CD4-positive, CD25-positive, alpha-beta regulatory T cell (primary cell): ENCODE data around the gene NACC2. TPM values are rescaled to one million over a fixed set of nuclear protein-coding genes. Genes with fewer than 3 reads are reported as not detected.

Experiments
- ATAC-seq, 2 donors: fragments of 150-1000 bp; cut with Tn5 transposase; one replicate each; pipeline ENCODE4 v1.10.0; 2021; ENCODE audit warnings: low read depth in 2 of 2, moderate number of reproducible peaks in 2 of 2, moderate library complexity in 1 of 2
- DNase-seq, 3 donors: peaks; one replicate each; pipeline versions ENCODE4 v3.0.0 to v3.0.0-alpha.2; 2012 to 2022; ENCODE audit warnings: mixed read lengths in 1 of 3
- H3K27ac ChIP-seq: one replicate; pipeline ENCODE4 v1.7.0; 2013; ENCODE audit warnings: mild to moderate bottlenecking, low read length; ENCODE audit not compliant: insufficient read depth, poor library complexity, severe bottlenecking
- H3K27me3 ChIP-seq: one replicate; pipeline ENCODE4 v1.7.0; 2013; ENCODE audit warnings: low read length; ENCODE audit not compliant: control insufficient read depth, insufficient read depth
- H3K36me3 ChIP-seq: one replicate; pipeline ENCODE4 v1.7.0; 2013; ENCODE audit warnings: mild to moderate bottlenecking, low read length, moderate library complexity; ENCODE audit not compliant: control insufficient read depth, insufficient read depth
- H3K4me1 ChIP-seq: 2 replicates; pipeline ENCODE4 v1.7.0; 2013; ENCODE audit warnings: mild to moderate bottlenecking, low read length; ENCODE audit not compliant: insufficient read depth, control insufficient read depth, poor library complexity, severe bottlenecking
- H3K4me3 ChIP-seq: one replicate; pipeline ENCODE4 v1.7.0; 2013; ENCODE audit warnings: low read depth, mild to moderate bottlenecking, low read length, moderate library complexity
- H3K9me3 ChIP-seq, 2 experiments: 1 replicate in 1 of 2; 2 replicates in 1 of 2; pipeline ENCODE4 v1.7.0; 2013; ENCODE audit warnings: low read length in 2 of 2, mild to moderate bottlenecking in 1 of 2, moderate library complexity in 1 of 2; ENCODE audit not compliant: control insufficient read depth in 2 of 2
- H3K27ac Mint-ChIP-seq, 3 donors: one replicate each; pipeline ENCODE4 v1.8.0; 2020 to 2022; ENCODE audit warnings: mild to moderate bottlenecking in 3 of 3, mixed read lengths in 3 of 3, moderate library complexity in 2 of 3
- H3K27me3 Mint-ChIP-seq: one replicate; pipeline ENCODE4 v1.8.0; 2022; ENCODE audit warnings: mild to moderate bottlenecking, mixed read lengths
- H3K36me3 Mint-ChIP-seq: one replicate; pipeline ENCODE4 v1.8.0; 2020; ENCODE audit warnings: mixed read lengths
- H3K4me1 Mint-ChIP-seq, 4 donors: one replicate each; pipeline ENCODE4 v1.8.0; 2020 to 2022; ENCODE audit warnings: mixed read lengths in 4 of 4, mild to moderate bottlenecking in 1 of 4
- H3K4me3 Mint-ChIP-seq, 4 donors: one replicate each; pipeline ENCODE4 v1.8.0; 2020 to 2022; ENCODE audit warnings: mild to moderate bottlenecking in 4 of 4, mixed read lengths in 4 of 4, moderate library complexity in 3 of 4
- H3K9me3 Mint-ChIP-seq, 7 donors: one replicate each; pipeline ENCODE4 v1.8.0; 2020 to 2022; ENCODE audit warnings: mixed read lengths in 7 of 7, mild to moderate bottlenecking in 3 of 7, moderate library complexity in 2 of 7
- polyA plus RNA-seq, 4 donors: library from polyadenylated mRNA; unstranded; fragments of 300-500 nt; fragmentation: Illumina TruSeq; gene quantifications; one replicate each; pipeline ENCODE4 v1.2.3, GENCODE V29; 2021
- total RNA-seq: library from RNA; stranded (reverse); gene quantifications from one replicate; pipeline ENCODE4 v1.2.3, GENCODE V29; 2022

NACC2 gene
- total and polyA plus RNA-seq, 5 donors from 2014 or later, result 0.76 to 4.8 (median 1.0) TPM

DNA sequence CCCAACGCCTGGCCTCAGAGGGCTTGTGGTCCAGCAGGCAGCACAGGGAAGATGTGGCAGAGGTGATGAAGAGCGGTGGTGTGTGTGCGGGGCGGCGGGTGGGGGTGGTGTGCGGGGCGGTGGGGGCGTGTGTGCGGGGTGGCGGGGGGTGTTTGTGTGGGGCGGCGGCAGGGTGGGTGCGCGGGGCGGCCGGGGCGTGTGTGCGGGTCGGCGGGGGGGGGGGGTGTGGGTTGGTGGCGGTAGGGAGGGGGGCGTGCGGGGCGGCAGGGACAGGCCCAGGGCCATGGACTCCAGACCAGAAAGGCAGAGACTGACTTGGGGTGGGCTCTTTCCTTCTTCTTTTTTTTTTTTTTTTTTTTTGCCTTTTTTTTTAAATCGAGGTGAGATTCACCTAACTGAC, 4.5 kb upstream of the NACC2 start:
- ATAC-seq (no peak), DNase-seq (no peak)
- H3K36me3 Mint-ChIP-seq, result no peaks in the 10 kb centered on the region
- no peak overlapping the region for H3K27ac Mint-ChIP-seq
- H3K27ac ChIP-seq, result no peak overlapping the region
- peak overlapping the region in 1 of 4 donors; percentile 76 for H3K4me3 Mint-ChIP-seq
- peaks cover 7% of the 10 kb centered on the region for H3K27me3 Mint-ChIP-seq
- no peaks in the 10 kb centered on the region for H3K9me3 Mint-ChIP-seq
- H3K4me3 ChIP-seq, result no peak overlapping the region
- H3K36me3 ChIP-seq, result no peaks in the 10 kb centered on the region
- H3K4me1 Mint-ChIP-seq, result peaks cover 0 to 13% (median 0%) of the 10 kb centered on the region in 4 donors
- H3K4me1 ChIP-seq, result peaks cover 12% of the 10 kb centered on the region
- no peaks in the 10 kb centered on the region for H3K27me3 ChIP-seq
- H3K9me3 ChIP-seq, result no peaks in the 10 kb centered on the region

DNA sequence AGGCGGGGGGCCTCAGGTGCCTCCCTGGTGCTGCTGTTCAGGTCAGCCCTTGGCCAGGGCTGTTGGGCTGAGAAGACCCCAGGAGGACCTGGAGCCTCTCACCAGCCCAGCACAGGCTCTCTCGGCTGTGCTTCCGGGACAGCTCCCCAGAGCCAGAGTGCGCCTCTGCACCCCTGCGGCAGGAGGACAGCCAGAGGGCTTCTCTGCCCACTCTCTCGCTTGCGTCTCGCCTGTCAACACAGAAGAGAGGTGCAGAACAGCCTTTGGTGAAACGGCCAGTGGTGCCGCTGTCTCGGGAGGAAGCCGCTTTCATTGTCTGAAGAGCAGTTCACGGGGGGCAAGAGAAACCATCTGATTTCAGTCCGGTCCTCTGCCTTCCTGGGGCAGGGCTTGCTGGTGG, 3.8 kb upstream of the NACC2 start:
- H3K27me3 ChIP-seq, result no peaks in the 10 kb centered on the region
- no peaks in the 10 kb centered on the region for H3K9me3 Mint-ChIP-seq
- H3K36me3 Mint-ChIP-seq, result no peaks in the 10 kb centered on the region
- peaks cover 0 to 14% (median 0%) of the 10 kb centered on the region in 4 donors for H3K4me1 Mint-ChIP-seq
- peaks cover 7% of the 10 kb centered on the region for H3K27me3 Mint-ChIP-seq
- no peaks in the 10 kb centered on the region for H3K9me3 ChIP-seq
- peak overlapping the region in 3 of 4 donors; percentile 52 to 76 (median 56) for H3K4me3 Mint-ChIP-seq
- H3K4me1 ChIP-seq, result peaks cover 19% of the 10 kb centered on the region
- H3K27ac Mint-ChIP-seq, result peak overlapping the region in 2 of 3 donors; percentile 23 to 80
- H3K4me3 ChIP-seq, result no peak overlapping the region
- ATAC-seq (no peak), DNase-seq (no peak)
- H3K27ac ChIP-seq, result no peak overlapping the region
- H3K36me3 ChIP-seq, result no peaks in the 10 kb centered on the region

DNA sequence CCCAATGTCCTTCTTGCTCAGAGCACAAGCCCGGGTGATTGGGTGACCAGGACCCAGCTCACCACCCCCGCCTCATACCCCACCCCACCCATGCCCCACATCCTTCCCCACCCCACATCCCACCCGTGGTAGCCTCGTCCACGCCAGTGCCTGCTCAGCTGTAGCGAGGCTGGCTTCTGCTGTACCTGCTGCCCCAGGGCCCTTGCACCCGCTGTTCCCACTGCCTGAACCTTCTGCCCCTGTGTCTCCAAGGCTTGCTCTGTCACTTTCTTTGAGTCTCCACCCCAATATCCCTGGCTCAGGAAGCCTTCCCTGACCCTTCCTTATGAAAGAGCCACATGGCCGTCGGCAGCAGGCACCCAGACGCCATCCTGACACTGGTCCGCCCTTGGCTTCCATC, 3.1 kb upstream of the NACC2 start:
- H3K27ac ChIP-seq, result no peak overlapping the region
- H3K4me3 ChIP-seq, result no peak overlapping the region
- Mint-ChIP-seq H3K4me3 (peak overlapping the region in 2 of 4 donors; percentile 64 to 77), H3K36me3 (no peaks in the 10 kb centered on the region), H3K9me3 (no peaks in the 10 kb centered on the region), H3K27ac (no peak overlapping the region), H3K4me1 (peaks cover 0 to 19% (median 1%) of the 10 kb centered on the region in 4 donors), H3K27me3 (peaks cover 9% of the 10 kb centered on the region)
- no peaks in the 10 kb centered on the region for H3K27me3 ChIP-seq
- no peaks in the 10 kb centered on the region for H3K36me3 ChIP-seq
- H3K9me3 ChIP-seq, result no peaks in the 10 kb centered on the region
- no peak for ATAC-seq
- peaks cover 24% of the 10 kb centered on the region for H3K4me1 ChIP-seq
- DNase-seq, result no peak

DNA sequence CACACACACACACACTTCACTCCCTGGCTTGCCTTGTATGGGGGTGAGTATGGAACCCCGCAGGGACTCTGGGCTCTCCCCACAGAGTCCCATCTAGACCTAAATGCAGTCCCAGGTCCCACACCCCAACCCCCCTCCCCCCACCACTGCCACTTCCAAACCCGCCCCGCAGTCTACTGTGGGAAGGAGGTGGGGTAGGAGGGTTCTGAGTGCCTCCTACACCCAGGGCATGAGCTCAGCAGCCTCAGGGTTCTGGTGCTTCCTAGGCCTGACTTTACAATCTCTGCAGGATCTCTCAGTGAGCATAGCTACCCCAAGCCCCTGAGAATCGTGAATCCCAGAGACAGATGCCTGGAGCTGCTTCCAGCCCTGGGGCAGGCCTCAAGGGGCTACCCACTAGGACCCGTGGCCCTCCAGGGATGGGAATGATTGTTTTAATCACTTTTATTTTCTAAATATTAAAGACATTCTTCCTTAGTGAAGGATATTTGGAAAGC, 1.5 kb upstream of the NACC2 start:
- Histone ChIP-seq H3K27ac (no peak overlapping the region), H3K4me1 (peaks cover 24% of the 10 kb centered on the region), H3K36me3 (no peaks in the 10 kb centered on the region), H3K27me3 (no peaks in the 10 kb centered on the region), H3K9me3 (no peaks in the 10 kb centered on the region), H3K4me3 (no peak overlapping the region)
- Mint-ChIP-seq H3K36me3 (no peaks in the 10 kb centered on the region), H3K4me1 (peaks cover 0 to 26% (median 5%) of the 10 kb centered on the region in 4 donors), H3K4me3 (peak overlapping the region; percentile 58 to 87 (median 78)), H3K9me3 (no peaks in the 10 kb centered on the region), H3K27ac (peak overlapping the region in 1 of 3 donors; percentile 25), H3K27me3 (peaks cover 12% of the 10 kb centered on the region)
- DNase-seq, result no peak
- ATAC-seq, result no peak

DNA sequence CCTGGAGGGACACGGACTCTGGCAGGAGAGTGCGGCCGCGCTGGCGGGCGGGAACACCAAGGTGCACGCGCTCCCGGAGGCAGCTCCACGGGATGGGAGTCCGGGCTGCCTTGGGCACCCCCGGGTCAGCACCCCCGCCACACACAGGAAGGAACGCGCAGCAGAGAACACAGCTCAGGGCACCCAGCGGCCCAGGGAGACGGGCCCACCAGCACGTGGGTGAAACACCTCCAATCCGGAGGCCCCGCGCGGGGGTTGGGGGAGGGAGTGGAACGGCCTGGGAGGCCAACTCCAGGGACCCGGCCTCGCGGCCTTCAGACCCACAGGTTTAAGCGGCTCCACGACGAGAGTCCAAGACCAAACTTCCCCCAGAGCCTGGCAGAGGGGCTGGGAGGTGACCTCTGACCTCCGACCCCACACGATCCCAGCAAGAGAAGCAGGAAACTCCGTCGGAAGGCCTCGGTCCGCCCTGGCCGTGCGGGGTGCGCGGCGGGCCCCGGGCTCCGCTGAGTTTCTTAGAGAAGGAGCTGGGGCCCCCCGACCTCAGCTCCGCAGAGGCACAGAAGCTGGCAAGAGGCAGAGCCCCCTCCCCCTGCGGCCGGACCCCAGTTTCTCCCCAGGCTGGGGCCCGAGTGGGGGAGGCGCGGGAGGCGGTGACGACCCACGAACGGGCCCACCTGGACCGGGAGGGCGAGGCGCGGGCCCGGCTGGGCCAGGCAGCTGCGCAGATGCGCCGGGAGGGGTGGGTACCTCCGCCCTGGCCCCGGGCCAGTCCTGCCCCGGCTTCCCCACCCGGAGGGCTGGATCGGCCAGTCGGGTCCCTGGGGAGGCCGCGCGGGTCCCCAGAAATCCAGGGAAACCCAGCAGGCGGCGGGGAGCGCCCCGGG, 851 bp downstream of the NACC2 start:
- ATAC-seq (peak; percentile 56 to 65), DNase-seq (peak; percentile 36 to 62 (median 50))
- Histone ChIP-seq H3K4me3 (no peak overlapping the region), H3K9me3 (no peaks in the 10 kb centered on the region), H3K4me1 (peaks cover 26% of the 10 kb centered on the region), H3K27me3 (no peaks in the 10 kb centered on the region), H3K36me3 (no peaks in the 10 kb centered on the region), H3K27ac (peak overlapping the region; percentile 51)
- Mint-ChIP-seq H3K27ac (no peak overlapping the region), H3K9me3 (no peaks in the 10 kb centered on the region), H3K4me3 (peak overlapping the region; percentile 80 to 88 (median 86)), H3K27me3 (peaks cover 12% of the 10 kb centered on the region), H3K36me3 (no peaks in the 10 kb centered on the region), H3K4me1 (peaks cover 4 to 33% (median 7%) of the 10 kb centered on the region in 4 donors)

DNA sequence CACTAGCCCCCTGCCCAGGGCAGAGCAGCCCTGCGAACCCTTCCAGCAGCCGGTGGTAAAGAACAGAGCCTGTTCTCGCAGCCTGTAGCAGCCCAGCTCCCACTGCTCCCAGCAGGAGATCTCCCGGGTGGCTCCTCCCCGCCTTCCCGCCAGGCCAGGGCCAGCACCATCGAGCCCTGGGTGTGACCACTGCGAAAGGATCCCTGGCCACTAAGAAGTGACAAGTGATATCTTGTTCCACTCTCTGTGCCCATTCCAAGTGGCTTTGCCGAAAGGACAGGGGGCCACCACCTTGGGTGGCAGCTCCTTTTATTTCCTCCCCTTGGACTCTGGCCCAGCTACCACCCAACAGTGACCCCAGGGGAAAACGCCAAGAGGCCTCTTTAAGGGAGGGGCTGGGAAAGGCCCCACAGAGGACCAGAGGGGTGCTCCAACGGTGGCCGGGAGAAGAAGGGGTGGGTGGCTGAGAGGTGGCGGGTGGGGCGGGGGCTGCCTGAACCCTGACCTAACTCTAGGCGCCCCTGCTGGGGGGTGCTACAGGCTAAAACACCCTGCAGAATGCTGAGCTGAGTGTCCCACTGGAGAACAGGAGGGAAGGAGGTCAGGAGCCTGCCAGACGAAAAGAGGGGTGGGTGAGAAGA, 1.6 kb downstream of the NACC2 start:
- no peaks in the 10 kb centered on the region for H3K9me3 ChIP-seq
- DNase-seq (no peak), ATAC-seq (no peak)
- H3K27ac ChIP-seq, result peak overlapping the region; percentile 41
- H3K4me3 ChIP-seq, result no peak overlapping the region
- no peak overlapping the region for H3K27ac Mint-ChIP-seq
- H3K4me1 Mint-ChIP-seq, result peaks cover 4 to 26% (median 7%) of the 10 kb centered on the region in 4 donors
- H3K36me3 Mint-ChIP-seq, result no peaks in the 10 kb centered on the region
- H3K27me3 Mint-ChIP-seq, result peaks cover 9% of the 10 kb centered on the region
- H3K36me3 ChIP-seq, result no peaks in the 10 kb centered on the region
- peaks cover 25% of the 10 kb centered on the region for H3K4me1 ChIP-seq
- H3K27me3 ChIP-seq, result no peaks in the 10 kb centered on the region
- no peaks in the 10 kb centered on the region for H3K9me3 Mint-ChIP-seq
- peak overlapping the region; percentile 80 to 88 (median 86) for H3K4me3 Mint-ChIP-seq

DNA sequence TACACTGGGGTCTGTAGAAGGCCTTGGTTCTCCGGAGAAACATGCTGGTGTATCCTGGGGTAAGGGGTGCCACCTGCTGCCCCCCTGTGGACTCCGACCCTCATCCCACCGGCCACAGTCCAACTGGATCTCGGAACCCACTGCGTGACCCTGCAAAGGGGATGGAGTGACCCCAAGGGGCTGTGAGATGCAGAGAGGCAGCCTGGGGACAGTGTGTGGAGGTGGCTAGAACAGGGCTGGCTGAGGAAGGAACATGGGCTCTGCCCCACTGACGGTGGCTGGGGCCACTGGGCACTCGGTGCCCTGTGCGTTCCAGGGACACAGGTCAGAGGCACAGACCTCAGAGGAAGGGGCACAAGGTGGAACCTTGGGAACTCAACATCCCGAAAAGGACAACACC, 2.3 kb downstream of the NACC2 start:
- H3K27me3 Mint-ChIP-seq, result peaks cover 5% of the 10 kb centered on the region
- Histone ChIP-seq H3K4me3 (no peak overlapping the region), H3K9me3 (no peaks in the 10 kb centered on the region), H3K36me3 (no peaks in the 10 kb centered on the region), H3K27me3 (no peaks in the 10 kb centered on the region), H3K27ac (no peak overlapping the region), H3K4me1 (peaks cover 25% of the 10 kb centered on the region)
- no peaks in the 10 kb centered on the region for H3K36me3 Mint-ChIP-seq
- no peak for ATAC-seq
- peak overlapping the region; percentile 76 to 87 (median 79) for H3K4me3 Mint-ChIP-seq
- no peaks in the 10 kb centered on the region for H3K9me3 Mint-ChIP-seq
- H3K27ac Mint-ChIP-seq, result peak overlapping the region in 1 of 3 donors; percentile 45
- no peak for DNase-seq
- H3K4me1 Mint-ChIP-seq, result peaks cover 4 to 24% (median 7%) of the 10 kb centered on the region in 4 donors
